Pons (tissue), 1 donor: ENCODE measurements around the gene AUH.
"Not testable (repeated sequence)": the region's sequence is repeated elsewhere in the genome, so short reads cannot be mapped to it uniquely, and the experiment has no call there.

Experiments used
- DNase-seq: peaks from one replicate; pipeline ENCODE4 v3.0.0-alpha.2; 2016; ENCODE audit warnings: low spot score

Gene AUH

GRCh38 chr9:91361291-91362050 lies at the start of gene AUH:
TSS of gene AUH (minus strand) at chr9:91361918. CDS start at chr9:91361889, 29 bp downstream.
- peak; percentile 76 for DNase-seq

GRCh38 chr9:91411096-91411771 lies 49.5 kb upstream of the AUH start:
- DNase-seq, result no peak

GRCh38 chr9:91410161-91410560 lies 48.4 kb upstream of the AUH start:
- no peak for DNase-seq

GRCh38 chr9:91408475-91408874 lies 46.8 kb upstream of the AUH start:
- DNase-seq, result no peak

- DNase-seq, result no peak
Measured at GRCh38 chr9:91407580-91408318, 46.0 kb upstream of the AUH start.

GRCh38 chr9:91405343-91406077 lies 43.8 kb upstream of the AUH start:
- no peak for DNase-seq

GRCh38 chr9:91403665-91404543 lies 42.2 kb upstream of the AUH start:
- DNase-seq, result no peak

- DNase-seq, result no peak
Measured at GRCh38 chr9:91398926-91399325, 37.2 kb upstream of the AUH start.

- DNase-seq, result peak; percentile 45
Measured at GRCh38 chr9:91395553-91396471, 34.1 kb upstream of the AUH start.

GRCh38 chr9:91395106-91395552 lies 33.4 kb upstream of the AUH start:
- peak; percentile 44 for DNase-seq

GRCh38 chr9:91393826-91394225 lies 32.1 kb upstream of the AUH start:
- no peak for DNase-seq

GRCh38 chr9:91392435-91392834 lies 30.7 kb upstream of the AUH start:
- DNase-seq, result no peak

- no peak for DNase-seq
Measured at GRCh38 chr9:91391818-91392217, 30.1 kb upstream of the AUH start.

- DNase-seq, result no peak
Measured at GRCh38 chr9:91391412-91391811, 29.7 kb upstream of the AUH start.

- DNase-seq, result not testable (repeated sequence)
Measured at GRCh38 chr9:91389686-91390085, 28.0 kb upstream of the AUH start.

- no peak for DNase-seq
Measured at GRCh38 chr9:91386765-91387164, 25.0 kb upstream of the AUH start.

- no peak for DNase-seq
Measured at GRCh38 chr9:91384954-91385353, 23.2 kb upstream of the AUH start.

- no peak for DNase-seq
Measured at GRCh38 chr9:91383577-91383976, 21.9 kb upstream of the AUH start.

- DNase-seq, result no peak
Measured at GRCh38 chr9:91382298-91382697, 20.6 kb upstream of the AUH start.

- no peak for DNase-seq
Measured at GRCh38 chr9:91379426-91379825, 17.7 kb upstream of the AUH start.
